HepG2 (cell line): ENCODE measurements around the gene DLG1. TPM values are rescaled to one million over a fixed set of nuclear protein-coding genes. Genes with fewer than 3 reads are reported as not detected.

Experiments used
- ATAC-seq: fragments of 200-7000 bp; cut with Tn5 transposase; 3 replicates; pipeline ENCODE4 v1.9.1; 2020; ENCODE audit warnings: mild to moderate bottlenecking, moderate library complexity
- BruUV-seq: library from RNA; stranded (reverse); fragments of 400-500 nt; replicated peaks from 2 replicates; lab custom pipeline; 2021; lab: Mats Ljungman, UMichigan
- CTCF ChIA-PET: fragments of 300-600 bp; formaldehyde crosslinking; extraction: SDS; loops from one replicate; lab custom pipeline; 2021; ENCODE audit warnings: low total read pairs, inconsistent platforms, low intra/inter-chr PET ratio; lab: Yijun Ruan, JAX
- POLR2A ChIA-PET: fragments of 350-600 bp; sonication (Branson Sonifier 250); formaldehyde crosslinking; loops from one replicate; lab custom pipeline; 2020; ENCODE audit warnings: antibody characterized with exemption, inconsistent platforms; lab: Yijun Ruan, JAX
- DNase-seq: peaks from one replicate; pipeline ENCODE4 v3.0.0-alpha.2; 2015; ENCODE audit warnings: low spot score
- FAIRE-seq: peaks from 3 replicates; lab custom pipeline; 2011; peaks lifted over from hg19 to GRCh38; lab: Jason Lieb, UNC
- H2AFZ ChIP-seq: one replicate; pipeline ENCODE4 v1.6.1; 2011; ENCODE audit warnings: low read length, inconsistent platforms
- H3K27ac ChIP-seq: fragments of 300-600 bp; 3 replicates; pipeline ENCODE4 v1.8.0; 2011; ENCODE audit warnings: mixed run types, mild to moderate bottlenecking, mixed read lengths, low read length, inconsistent platforms; ENCODE audit not compliant: insufficient read depth; ENCODE audit errors: extremely low read length
- H3K27me3 ChIP-seq, 2 experiments: fragments of 200-600 bp in 1 of 2; 2 replicates in 1 of 2; 3 replicates in 1 of 2; pipeline versions ENCODE4 v1.6.0 to v1.8.0; 2011; ENCODE audit warnings: low read length in 2 of 2, mild to moderate bottlenecking in 2 of 2, moderate library complexity in 2 of 2, inconsistent platforms in 1 of 2; ENCODE audit not compliant: insufficient read depth in 2 of 2, control insufficient read depth in 1 of 2
- H3K36me3 ChIP-seq, 2 experiments: fragments of 200-600 bp in 1 of 2; replicated peaks in 1 of 2; 2 replicates in 1 of 2; 3 replicates in 1 of 2; pipeline versions ENCODE4 v1.5.1 to v1.8.0; 2011; ENCODE audit warnings: low read length in 2 of 2, inconsistent platforms in 1 of 2; ENCODE audit not compliant: insufficient read depth in 2 of 2, control insufficient read depth in 1 of 2
- H3K4me1 ChIP-seq: 2 replicates; pipeline ENCODE4 v1.5.1; 2012; ENCODE audit warnings: low read length, inconsistent platforms; ENCODE audit not compliant: insufficient read depth
- H3K4me2 ChIP-seq: 2 replicates; pipeline ENCODE4 v1.6.0; 2011; ENCODE audit warnings: low read depth, low read length, inconsistent platforms
- H3K4me3 ChIP-seq, 3 experiments: fragments of 200-600 bp in 1 of 3; sonication (generic), shearing (Covaris generic) in 1 of 3; replicated peaks in 1 of 3; 2 replicates each; pipeline ENCODE4 v1.5.1; 2011 to 2016; ENCODE audit warnings: low read length in 3 of 3, inconsistent platforms in 2 of 3, low read depth in 2 of 3, mild to moderate bottlenecking in 2 of 3, control low read depth in 1 of 3, mixed read lengths in 1 of 3; ENCODE audit not compliant: insufficient read depth in 1 of 3
- H3K79me2 ChIP-seq: one replicate; pipeline ENCODE4 v1.6.1; 2011; ENCODE audit warnings: low read length, inconsistent platforms; ENCODE audit not compliant: insufficient read depth
- H3K9ac ChIP-seq: 2 replicates; pipeline ENCODE4 v1.6.0; 2011; ENCODE audit warnings: mild to moderate bottlenecking, low read depth, low read length, inconsistent platforms; ENCODE audit not compliant: insufficient read depth
- H3K9me3 ChIP-seq: 2 replicates; pipeline ENCODE4 v1.5.1; 2012; ENCODE audit warnings: mild to moderate bottlenecking, low read length
- H4K20me1 ChIP-seq: 2 replicates; pipeline ENCODE4 v1.6.0; 2011; ENCODE audit warnings: inconsistent platforms, mild to moderate bottlenecking, low read length, moderate library complexity; ENCODE audit not compliant: insufficient read depth
- CEBPZ ChIP-seq: IDR thresholded peaks from 2 replicates; pipeline ENCODE4 v1.6.1; 2012; ENCODE audit warnings: low read length, improper control_type of control experiment
- GMEB1 ChIP-seq: sonication (generic); formaldehyde crosslinking; IDR thresholded peaks from 2 replicates; pipeline ENCODE4 v1.5.1; 2020; ENCODE audit warnings: missing genetic modification reagents, mild to moderate bottlenecking, borderline replicate concordance
- HMGA1 ChIP-seq: sonication (generic); formaldehyde crosslinking; conservative IDR thresholded peaks from 2 replicates; pipeline ENCODE4 v1.4.0; 2020; ENCODE audit warnings: missing genetic modification reagents
- MAFG ChIP-seq: sonication (generic); formaldehyde crosslinking; IDR thresholded peaks from 2 replicates; pipeline ENCODE4 v1.5.1; 2020; ENCODE audit warnings: mild to moderate bottlenecking, missing genetic modification reagents
- NCOA2 ChIP-seq: sonication (generic); formaldehyde crosslinking; IDR thresholded peaks from 2 replicates; pipeline ENCODE4 v1.8.0; 2022; ENCODE audit warnings: inconsistent platforms
- NR2F2 ChIP-seq: IDR thresholded peaks from 2 replicates; pipeline ENCODE4 v1.6.1; 2012; ENCODE audit warnings: low read depth, inconsistent platforms, borderline replicate concordance
- PPARG ChIP-seq: conservative IDR thresholded peaks from 2 replicates; pipeline ENCODE4 v1.6.1; 2016; ENCODE audit warnings: missing biosample characterization, missing genetic modification reagents
- RAD51 ChIP-seq: fragments of 450-650 bp; IDR thresholded peaks from 2 replicates; pipeline ENCODE4 v1.6.1; 2016; ENCODE audit warnings: borderline replicate concordance
- SMC3 ChIP-seq: IDR thresholded peaks from 2 replicates; pipeline ENCODE4 v1.6.1; 2011; ENCODE audit warnings: low read length, improper control_type of control experiment
- TCF12 ChIP-seq, 2 experiments: fragments of 450-650 bp in 1 of 2; sonication (generic) in 1 of 2; formaldehyde crosslinking in 1 of 2; IDR thresholded peaks; 2 replicates each; pipeline versions ENCODE4 v1.6.1 to v1.8.0; 2017 to 2022; ENCODE audit warnings: antibody characterized with exemption in 1 of 2, mild to moderate bottlenecking in 1 of 2, missing genetic modification reagents in 1 of 2, moderate library complexity in 1 of 2
- TEAD3 ChIP-seq: optimal IDR thresholded peaks from 2 replicates; pipeline ENCODE3; 2016; ENCODE audit warnings: borderline replicate concordance
- ZBTB7B ChIP-seq: sonication (generic); formaldehyde crosslinking; IDR thresholded peaks from 2 replicates; pipeline ENCODE4 v1.4.0; 2020; ENCODE audit warnings: missing genetic modification reagents
- ZNF207 ChIP-seq: fragments of 450-650 bp; IDR thresholded peaks from 2 replicates; pipeline ENCODE4 v1.6.1; 2016; ENCODE audit warnings: antibody characterized with exemption, borderline replicate concordance
- ZNF709 ChIP-seq: sonication (generic); formaldehyde crosslinking; IDR thresholded peaks from 2 replicates; pipeline ENCODE4 v1.5.0; 2020; ENCODE audit warnings: mild to moderate bottlenecking, missing genetic modification reagents
- ZNF775 ChIP-seq: sonication (generic); formaldehyde crosslinking; IDR thresholded peaks from 2 replicates; pipeline ENCODE4 v1.4.0; 2020; ENCODE audit warnings: missing genetic modification reagents, mild to moderate bottlenecking, moderate library complexity, borderline replicate concordance
- WGBS: methylation state at CpG from one replicate; pipeline ENCODE4 v1.1.6; 2017; ENCODE audit warnings: low lambda C conversion rate; 5-methylcytosine and 5-hydroxymethylcytosine counted together
- in situ Hi-C: cut with HindIII; loops from 2 replicates; pipeline ENCODE4 v1.10.0; 2017; ENCODE audit warnings: low pct_unique_long_range_greater_than_20kb; ENCODE audit not compliant: extremely low pct_ligation_motif_present
- intact Hi-C: fragments of 100-400 bp; cut with micrococcal nuclease; formaldehyde crosslinking; loops from one replicate; pipeline ENCODE4 v1.10.0; 2022; ENCODE audit not compliant: unreplicated experiment
- polyA plus RNA-seq, 8 experiments: library from polyadenylated mRNA; depleted of rRNA in 3 of 8; stranded (reverse) in 7 of 8; unstranded in 1 of 8; fragments of >200 nt; fragmentation: Illumina TruSeq in 4 of 8; extraction: Trizol in 4 of 8; gene quantifications; 2 replicates each; pipeline versions ENCODE4 v1.2.1 to v1.2.3, GENCODE V29; 2011 to 2016; ENCODE audit warnings: low read depth in 4 of 8, missing spikeins in 1 of 8, mixed read lengths in 1 of 8; ENCODE audit not compliant: insufficient read depth in 1 of 8
- total RNA-seq, 5 experiments: library from RNA; depleted of rRNA; stranded (reverse); fragments of >200 nt; fragmentation: Illumina TruSeq; extraction: Trizol; gene quantifications; 2 replicates each; pipeline ENCODE4 v1.2.3, GENCODE V29; 2016; ENCODE audit warnings: low read depth in 1 of 5
- TF ChIP-seq, protein P1 (sequence below): sonication (generic); formaldehyde crosslinking; IDR thresholded peaks from 2 replicates; pipeline ENCODE4 v1.5.0; 2020; ENCODE audit warnings: missing genetic modification reagents
- TF ChIP-seq, protein P2 (sequence below): sonication (generic); formaldehyde crosslinking; IDR thresholded peaks from 2 replicates; pipeline ENCODE4 v1.9.0; 2022; ENCODE audit warnings: low read depth, missing genetic modification reagents

DLG1 gene
- total and polyA plus RNA-seq, 2 of the 13 experiments (the other 11 are each of a cell fraction or from before 2014, with no cell fraction given), result 30.5 to 104 TPM

DNA sequence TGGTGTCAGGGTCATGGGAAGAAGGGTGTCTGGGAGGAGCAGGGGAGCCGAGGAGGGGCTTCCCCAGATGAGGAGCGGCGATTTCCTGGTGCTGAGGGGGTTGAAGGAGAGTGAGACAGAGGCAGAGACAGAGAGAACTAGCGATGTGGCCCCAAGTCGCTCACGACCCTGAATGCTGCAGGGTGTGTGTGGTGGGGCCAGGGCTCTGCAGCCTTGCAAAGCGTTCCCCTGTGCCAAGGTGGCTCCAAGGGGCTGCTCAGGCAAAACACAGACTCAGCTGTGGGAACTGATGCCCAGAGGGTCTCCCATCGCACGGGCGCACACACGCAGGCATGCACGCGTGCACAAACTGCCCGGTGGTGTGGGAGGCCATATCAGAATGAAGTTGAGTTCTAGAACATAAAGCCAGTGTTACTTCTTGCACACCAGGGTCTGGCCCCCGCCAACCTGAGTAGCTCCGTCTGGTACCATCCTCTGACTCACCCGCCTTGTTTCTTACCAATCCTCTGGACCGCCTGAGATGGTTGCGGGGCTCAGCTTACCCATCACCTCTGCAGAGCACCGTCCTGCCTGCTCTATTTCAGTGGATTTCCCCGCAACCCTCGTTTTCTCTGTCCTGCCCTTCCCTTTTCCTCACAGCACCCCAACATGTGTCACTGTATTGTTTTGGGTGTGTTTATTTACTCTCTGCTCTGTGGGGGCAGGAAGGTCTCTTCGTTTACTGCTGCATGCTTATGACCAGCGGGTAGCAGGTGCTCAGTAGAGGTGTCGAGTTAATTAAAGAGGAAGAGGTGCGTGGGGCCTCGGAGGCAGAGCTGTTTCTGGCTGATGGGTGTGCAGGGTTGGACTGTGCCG, 273.3 kb downstream of the DLG1 start:
- Histone ChIP-seq H3K4me1 (peaks cover 31% of the 10 kb centered on the region), H3K4me3 (no peak overlapping the region), H4K20me1 (no peaks in the 10 kb centered on the region), H3K27me3 (0 out of 5 replicates have a peak, but pooled peaks cover 0 to 3% of the 10 kb centered on the region in 2 experiments), H3K4me2 (no peak overlapping the region), H3K9me3 (no peaks in the 10 kb centered on the region), H3K27ac (no peak overlapping the region), H2AFZ (no peak overlapping the region), H3K79me2 (no peaks in the 10 kb centered on the region), H3K36me3 (no peaks in the 10 kb centered on the region; a peak in 1 of 5 replicates), H3K9ac (no peak overlapping the region)
- ATAC-seq (no peak), FAIRE-seq (no peak), DNase-seq (no peak)
- WGBS, result 94% methylated on average over 27 of the region's 28 CpGs
- CTCF ChIA-PET, result no interaction called here
- no TSS peak for BruUV-seq
- intact Hi-C loops, result no loop called here
- in situ Hi-C loops, result no loop called here
- POLR2A ChIA-PET, result no interaction called here
- TF ChIP-seq TCF12 (IDR thresholded peaks at IDR 0.05), result no peak
- no peak for TF ChIP-seq TCF12 (CRISPR knock-in tag; IDR thresholded peaks at IDR 0.05)
- TF ChIP-seq ZNF207, result no peak
- no peak for TF ChIP-seq GMEB1 (CRISPR knock-in tag)
- no peak for TF ChIP-seq HMGA1 (CRISPR knock-in tag)
- no peak for TF ChIP-seq NR2F2
- TF ChIP-seq NCOA2 (CRISPR knock-in tag), result no peak
- no peak for TF ChIP-seq PPARG (CRISPR knock-in tag)
- TF ChIP-seq SMC3, result no peak
- TF ChIP-seq MAFG, result no peak
- TF ChIP-seq ZNF775, result no peak
- TF ChIP-seq ZBTB7B (CRISPR knock-in tag), result no peak
- TF ChIP-seq TEAD3 (CRISPR knock-in tag), result no peak
- TF ChIP-seq, protein P1, sequence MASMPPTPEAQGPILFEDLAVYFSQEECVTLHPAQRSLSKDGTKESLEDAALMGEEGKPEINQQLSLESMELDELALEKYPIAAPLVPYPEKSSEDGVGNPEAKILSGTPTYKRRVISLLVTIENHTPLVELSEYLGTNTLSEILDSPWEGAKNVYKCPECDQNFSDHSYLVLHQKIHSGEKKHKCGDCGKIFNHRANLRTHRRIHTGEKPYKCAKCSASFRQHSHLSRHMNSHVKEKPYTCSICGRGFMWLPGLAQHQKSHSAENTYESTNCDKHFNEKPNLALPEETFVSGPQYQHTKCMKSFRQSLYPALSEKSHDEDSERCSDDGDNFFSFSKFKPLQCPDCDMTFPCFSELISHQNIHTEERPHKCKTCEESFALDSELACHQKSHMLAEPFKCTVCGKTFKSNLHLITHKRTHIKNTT (CRISPR knock-in tag), result no peak
- TF ChIP-seq ZNF709 (CRISPR knock-in tag), result no peak
- TF ChIP-seq RAD51, result no peak
- TF ChIP-seq, protein P2, sequence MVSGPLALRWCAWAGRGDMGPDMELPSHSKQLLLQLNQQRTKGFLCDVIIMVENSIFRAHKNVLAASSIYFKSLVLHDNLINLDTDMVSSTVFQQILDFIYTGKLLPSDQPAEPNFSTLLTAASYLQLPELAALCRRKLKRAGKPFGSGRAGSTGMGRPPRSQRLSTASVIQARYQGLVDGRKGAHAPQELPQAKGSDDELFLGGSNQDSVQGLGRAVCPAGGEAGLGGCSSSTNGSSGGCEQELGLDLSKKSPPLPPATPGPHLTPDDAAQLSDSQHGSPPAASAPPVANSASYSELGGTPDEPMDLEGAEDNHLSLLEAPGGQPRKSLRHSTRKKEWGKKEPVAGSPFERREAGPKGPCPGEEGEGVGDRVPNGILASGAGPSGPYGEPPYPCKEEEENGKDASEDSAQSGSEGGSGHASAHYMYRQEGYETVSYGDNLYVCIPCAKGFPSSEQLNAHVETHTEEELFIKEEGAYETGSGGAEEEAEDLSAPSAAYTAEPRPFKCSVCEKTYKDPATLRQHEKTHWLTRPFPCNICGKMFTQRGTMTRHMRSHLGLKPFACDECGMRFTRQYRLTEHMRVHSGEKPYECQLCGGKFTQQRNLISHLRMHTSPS (CRISPR knock-in tag), result no peak
- no peak for TF ChIP-seq CEBPZ
